ENCODE results near the gene MRPL53.

The MRPL53 gene

GRCh38 chr2:74425523-74425922, 47.0 kb downstream of the MRPL53 start:
- DNase-seq (ENCODE audit: low read depth), result no peak

GRCh38 chr2:74424995-74425406, 47.5 kb downstream of the MRPL53 start:
- no peak for DNase-seq (ENCODE audit: low read depth)

GRCh38 chr2:74424139-74424992, 48.1 kb downstream of the MRPL53 start:
- DNase-seq (ENCODE audit: low read depth), result no peak

GRCh38 chr2:74423231-74424095, 49.0 kb downstream of the MRPL53 start:
- DNase-seq (ENCODE audit: low read depth), result no peak
